HepG2 (cell line): ENCODE results near the gene HOXA6. TPM values are rescaled to one million over a fixed set of nuclear protein-coding genes. Genes with fewer than 3 reads are reported as not detected.
A peak's percentile ranks its signal among the peaks of the same experiment; 100 is the strongest.

ENCODE experiments used
- ATAC-seq: fragments of 200-7000 bp; cut with Tn5 transposase; 3 replicates; pipeline ENCODE4 v1.9.1; 2020; ENCODE audit warnings: mild to moderate bottlenecking, moderate library complexity
- BruUV-seq: library from RNA; stranded (reverse); fragments of 400-500 nt; replicated peaks from 2 replicates; lab custom pipeline; 2021; lab: Mats Ljungman, UMichigan
- CTCF ChIA-PET: fragments of 300-600 bp; formaldehyde crosslinking; extraction: SDS; loops from one replicate; lab custom pipeline; 2021; ENCODE audit warnings: low total read pairs, inconsistent platforms, low intra/inter-chr PET ratio; lab: Yijun Ruan, JAX
- POLR2A ChIA-PET: fragments of 350-600 bp; sonication (Branson Sonifier 250); formaldehyde crosslinking; loops from one replicate; lab custom pipeline; 2020; ENCODE audit warnings: antibody characterized with exemption, inconsistent platforms; lab: Yijun Ruan, JAX
- DNase-seq: peaks from one replicate; pipeline ENCODE4 v3.0.0-alpha.2; 2015; ENCODE audit warnings: low spot score
- FAIRE-seq: peaks from 3 replicates; lab custom pipeline; 2011; peaks lifted over from hg19 to GRCh38; lab: Jason Lieb, UNC
- H2AFZ ChIP-seq: one replicate; pipeline ENCODE4 v1.6.1; 2011; ENCODE audit warnings: low read length, inconsistent platforms
- H3K27ac ChIP-seq: fragments of 300-600 bp; 3 replicates; pipeline ENCODE4 v1.8.0; 2011; ENCODE audit warnings: mixed run types, mild to moderate bottlenecking, mixed read lengths, low read length, inconsistent platforms; ENCODE audit not compliant: insufficient read depth; ENCODE audit errors: extremely low read length
- H3K27me3 ChIP-seq, 2 experiments: fragments of 200-600 bp in 1 of 2; 2 replicates in 1 of 2; 3 replicates in 1 of 2; pipeline versions ENCODE4 v1.6.0 to v1.8.0; 2011; ENCODE audit warnings: low read length in 2 of 2, mild to moderate bottlenecking in 2 of 2, moderate library complexity in 2 of 2, inconsistent platforms in 1 of 2; ENCODE audit not compliant: insufficient read depth in 2 of 2, control insufficient read depth in 1 of 2
- H3K36me3 ChIP-seq, 2 experiments: fragments of 200-600 bp in 1 of 2; replicated peaks in 1 of 2; 2 replicates in 1 of 2; 3 replicates in 1 of 2; pipeline versions ENCODE4 v1.5.1 to v1.8.0; 2011; ENCODE audit warnings: low read length in 2 of 2, inconsistent platforms in 1 of 2; ENCODE audit not compliant: insufficient read depth in 2 of 2, control insufficient read depth in 1 of 2
- H3K4me1 ChIP-seq: 2 replicates; pipeline ENCODE4 v1.5.1; 2012; ENCODE audit warnings: low read length, inconsistent platforms; ENCODE audit not compliant: insufficient read depth
- H3K4me2 ChIP-seq: 2 replicates; pipeline ENCODE4 v1.6.0; 2011; ENCODE audit warnings: low read depth, low read length, inconsistent platforms
- H3K4me3 ChIP-seq, 3 experiments: fragments of 200-600 bp in 1 of 3; sonication (generic), shearing (Covaris generic) in 1 of 3; replicated peaks in 1 of 3; 2 replicates each; pipeline ENCODE4 v1.5.1; 2011 to 2016; ENCODE audit warnings: low read length in 3 of 3, inconsistent platforms in 2 of 3, low read depth in 2 of 3, mild to moderate bottlenecking in 2 of 3, control low read depth in 1 of 3, mixed read lengths in 1 of 3; ENCODE audit not compliant: insufficient read depth in 1 of 3
- H3K79me2 ChIP-seq: one replicate; pipeline ENCODE4 v1.6.1; 2011; ENCODE audit warnings: low read length, inconsistent platforms; ENCODE audit not compliant: insufficient read depth
- H3K9ac ChIP-seq: 2 replicates; pipeline ENCODE4 v1.6.0; 2011; ENCODE audit warnings: mild to moderate bottlenecking, low read depth, low read length, inconsistent platforms; ENCODE audit not compliant: insufficient read depth
- H3K9me3 ChIP-seq: 2 replicates; pipeline ENCODE4 v1.5.1; 2012; ENCODE audit warnings: mild to moderate bottlenecking, low read length
- H4K20me1 ChIP-seq: 2 replicates; pipeline ENCODE4 v1.6.0; 2011; ENCODE audit warnings: inconsistent platforms, mild to moderate bottlenecking, low read length, moderate library complexity; ENCODE audit not compliant: insufficient read depth
- MYPOP ChIP-seq: sonication (generic); formaldehyde crosslinking; IDR thresholded peaks from 2 replicates; pipeline ENCODE4 v1.8.1; 2023; ENCODE audit warnings: mild to moderate bottlenecking, moderate library complexity, missing genetic modification reagents
- NFAT5 ChIP-seq: sonication (generic); formaldehyde crosslinking; IDR thresholded peaks from 2 replicates; pipeline ENCODE4 v1.4.0; 2020; ENCODE audit warnings: missing genetic modification reagents
- PCBP1 ChIP-seq: fragments of 200-400 bp; formaldehyde crosslinking; IDR thresholded peaks from 2 replicates; pipeline ENCODE4 v1.6.1; 2017; ENCODE audit warnings: mild to moderate bottlenecking, low read depth, low read length, borderline replicate concordance
- PRDM10 ChIP-seq: sonication (generic); formaldehyde crosslinking; IDR thresholded peaks from 2 replicates; pipeline ENCODE4 v1.4.0; 2020; ENCODE audit warnings: low read depth, missing genetic modification reagents
- TFDP2 ChIP-seq: sonication (generic); formaldehyde crosslinking; IDR thresholded peaks from 2 replicates; pipeline ENCODE4 v1.4.0; 2020; ENCODE audit warnings: missing genetic modification reagents
- ZBTB38 ChIP-seq: sonication (generic); formaldehyde crosslinking; IDR thresholded peaks from 2 replicates; pipeline ENCODE4 v1.5.1; 2020; ENCODE audit warnings: mild to moderate bottlenecking, missing genetic modification reagents
- ZNF331 ChIP-seq: sonication (generic); formaldehyde crosslinking; IDR thresholded peaks from 2 replicates; pipeline ENCODE4 v1.4.0; 2020; ENCODE audit warnings: missing genetic modification reagents
- ZNF605 ChIP-seq: sonication (generic); formaldehyde crosslinking; IDR thresholded peaks from 2 replicates; pipeline ENCODE4 v1.8.0; 2022; ENCODE audit warnings: mild to moderate bottlenecking, missing genetic modification reagents
- WGBS: methylation state at CpG from one replicate; pipeline ENCODE4 v1.1.6; 2017; ENCODE audit warnings: low lambda C conversion rate; 5-methylcytosine and 5-hydroxymethylcytosine counted together
- in situ Hi-C: cut with HindIII; loops from 2 replicates; pipeline ENCODE4 v1.10.0; 2017; ENCODE audit warnings: low pct_unique_long_range_greater_than_20kb; ENCODE audit not compliant: extremely low pct_ligation_motif_present
- intact Hi-C: fragments of 100-400 bp; cut with micrococcal nuclease; formaldehyde crosslinking; loops from one replicate; pipeline ENCODE4 v1.10.0; 2022; ENCODE audit not compliant: unreplicated experiment
- polyA plus RNA-seq, 8 experiments: library from polyadenylated mRNA; depleted of rRNA in 3 of 8; stranded (reverse) in 7 of 8; unstranded in 1 of 8; fragments of >200 nt; fragmentation: Illumina TruSeq in 4 of 8; extraction: Trizol in 4 of 8; gene quantifications; 2 replicates each; pipeline versions ENCODE4 v1.2.1 to v1.2.3, GENCODE V29; 2011 to 2016; ENCODE audit warnings: low read depth in 4 of 8, missing spikeins in 1 of 8, mixed read lengths in 1 of 8; ENCODE audit not compliant: insufficient read depth in 1 of 8
- total RNA-seq, 5 experiments: library from RNA; depleted of rRNA; stranded (reverse); fragments of >200 nt; fragmentation: Illumina TruSeq; extraction: Trizol; gene quantifications; 2 replicates each; pipeline ENCODE4 v1.2.3, GENCODE V29; 2016; ENCODE audit warnings: low read depth in 1 of 5

The HOXA6 gene
- total and polyA plus RNA-seq, 2 of the 13 experiments (the other 11 are each of a cell fraction or from before 2014, with no cell fraction given), result 1.3 to 1.5 TPM

- Histone ChIP-seq H4K20me1 (no peaks in the 10 kb centered on the region), H3K9ac (peak overlapping the region; percentile 81), H3K79me2 (no peaks in the 10 kb centered on the region)
- POLR2A ChIA-PET, result interaction anchor here (0.9 to 1.2 kb wide), 2 partner anchors 8 to 33 kb away, joined by 3 read pairs; partner anchors contain the start of gene HOXA1
- 95% methylated on average over 28 of the region's 28 CpGs for WGBS
- TF ChIP-seq NFAT5 (CRISPR knock-in tag) (no peak), TFDP2 (CRISPR knock-in tag) (no peak), PCBP1 (peak; percentile 63; the same call in 1 of the 2 replicates), MYPOP (CRISPR knock-in tag) (0 out of 2 replicates have a peak, but pooled peaks have one; percentile 19), PRDM10 (CRISPR knock-in tag) (no peak), ZBTB38 (CRISPR knock-in tag) (peak; percentile 14; the same call in 1 of the 2 replicates), ZNF331 (CRISPR knock-in tag) (no peak), ZNF605 (CRISPR knock-in tag) (0 out of 2 replicates have a peak, but pooled peaks have one; percentile 9)
- TF ChIP-seq, all 625 proteins: peak for 4
- Histone ChIP-seq H3K4me1 (peaks cover 90% of the 10 kb centered on the region), H3K4me2 (peak overlapping the region; percentile 75), H3K36me3 (peaks cover 0 to 8% of the 10 kb centered on the region in 2 experiments; a peak in 1 of 5 replicates), H3K4me3 (peak overlapping the region; percentile 62 to 88 (median 69); a peak in 5 of 6 replicates), H2AFZ (no peak overlapping the region), H3K9me3 (no peaks in the 10 kb centered on the region), H3K27me3 (no peaks in the 10 kb centered on the region), H3K27ac (no peak overlapping the region)
- DNase-seq (no peak), ATAC-seq (no peak), FAIRE-seq (no peak)
- TSS peak; percentile 65 for BruUV-seq
- CTCF ChIA-PET, result interaction anchor here (1.3 kb wide), 1 partner anchor 442 kb away, joined by 3 read pairs; no protein-coding TSS in a partner anchor
- intact Hi-C loops, result no loop called here
- in situ Hi-C loops, result no loop called here
These were observed 18.5 kb downstream of the HOXA6 start for GRCh38 chr7:27128776-27129728.
